IPS DF 6.9 (cell line): ENCODE results near the gene SNX17.
A peak's percentile ranks its signal among the peaks of the same experiment; 100 is the strongest.

Source experiments
- DNase-seq: peaks from one replicate; pipeline ENCODE4 v3.0.0-alpha.2; 2013; ENCODE audit warnings: low read depth, low spot score
- H3K27ac ChIP-seq: one replicate; pipeline ENCODE4 v1.5.1; 2013; ENCODE audit warnings: low read length, control low read depth
- H3K27me3 ChIP-seq: 2 replicates; pipeline ENCODE4 v1.6.1; 2013; ENCODE audit warnings: mild to moderate bottlenecking, low read length; ENCODE audit not compliant: control insufficient read depth, insufficient read depth
- H3K36me3 ChIP-seq: 2 replicates; pipeline ENCODE4 v1.6.1; 2013; ENCODE audit warnings: low read length; ENCODE audit not compliant: control insufficient read depth, insufficient read depth
- H3K4me1 ChIP-seq: 2 replicates; pipeline ENCODE4 v1.6.1; 2013; ENCODE audit warnings: low read length; ENCODE audit not compliant: control insufficient read depth, insufficient read depth
- H3K4me3 ChIP-seq: 2 replicates; pipeline ENCODE4 v1.5.1; 2013; ENCODE audit warnings: mild to moderate bottlenecking, low read length
- H3K9me3 ChIP-seq: 2 replicates; pipeline ENCODE4 v1.6.1; 2013; ENCODE audit warnings: low read length, inconsistent platforms; ENCODE audit not compliant: control insufficient read depth, insufficient read depth
- WGBS: extraction: QIAGEN DNeasy Blood & Tissue Kit; methylation state at CpG from one replicate; pipeline ENCODE4 v1.1.7; 2013; ENCODE audit warnings: mixed read lengths, missing lambda C conversion rate; ENCODE audit not compliant: insufficient read length, insufficient coverage; 5-methylcytosine and 5-hydroxymethylcytosine counted together

SNX17 gene

DNA sequence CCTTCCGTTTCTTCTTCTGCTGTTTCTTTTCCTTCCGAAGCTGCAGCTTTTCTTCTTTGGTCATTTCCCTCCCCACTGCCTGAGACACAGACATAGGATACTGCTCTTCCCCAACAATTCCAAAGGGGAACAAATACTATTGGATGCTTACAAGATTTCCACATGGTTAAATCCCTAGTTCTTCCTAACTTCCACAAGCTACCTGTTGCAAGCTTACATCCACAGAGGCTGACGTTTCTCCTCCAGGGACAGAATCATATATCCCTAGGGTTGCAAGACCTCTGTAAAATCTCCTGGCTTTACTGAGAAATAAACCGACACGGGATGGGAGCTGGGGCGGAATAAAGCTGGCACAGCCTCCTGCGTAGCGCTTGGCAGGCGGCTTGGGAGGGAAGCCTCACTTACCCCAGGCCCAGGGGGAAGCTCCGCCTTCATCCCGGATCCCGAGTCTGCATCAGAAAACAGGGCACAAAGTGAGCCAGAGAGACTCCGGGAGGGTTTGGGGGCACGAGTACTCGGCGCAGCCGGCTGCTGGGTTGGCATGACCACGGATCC, 868 bp upstream of the SNX17 start:
- Histone ChIP-seq H3K36me3 (peaks cover 26% of the 10 kb centered on the region), H3K4me1 (peaks cover 3% of the 10 kb centered on the region), H3K9me3 (no peaks in the 10 kb centered on the region), H3K27me3 (no peaks in the 10 kb centered on the region), H3K4me3 (peak overlapping the region; percentile 95), H3K27ac (no peak overlapping the region)
- no peak for DNase-seq
- WGBS: no CpG with 5 or more reads among the region's 18 CpGs

DNA sequence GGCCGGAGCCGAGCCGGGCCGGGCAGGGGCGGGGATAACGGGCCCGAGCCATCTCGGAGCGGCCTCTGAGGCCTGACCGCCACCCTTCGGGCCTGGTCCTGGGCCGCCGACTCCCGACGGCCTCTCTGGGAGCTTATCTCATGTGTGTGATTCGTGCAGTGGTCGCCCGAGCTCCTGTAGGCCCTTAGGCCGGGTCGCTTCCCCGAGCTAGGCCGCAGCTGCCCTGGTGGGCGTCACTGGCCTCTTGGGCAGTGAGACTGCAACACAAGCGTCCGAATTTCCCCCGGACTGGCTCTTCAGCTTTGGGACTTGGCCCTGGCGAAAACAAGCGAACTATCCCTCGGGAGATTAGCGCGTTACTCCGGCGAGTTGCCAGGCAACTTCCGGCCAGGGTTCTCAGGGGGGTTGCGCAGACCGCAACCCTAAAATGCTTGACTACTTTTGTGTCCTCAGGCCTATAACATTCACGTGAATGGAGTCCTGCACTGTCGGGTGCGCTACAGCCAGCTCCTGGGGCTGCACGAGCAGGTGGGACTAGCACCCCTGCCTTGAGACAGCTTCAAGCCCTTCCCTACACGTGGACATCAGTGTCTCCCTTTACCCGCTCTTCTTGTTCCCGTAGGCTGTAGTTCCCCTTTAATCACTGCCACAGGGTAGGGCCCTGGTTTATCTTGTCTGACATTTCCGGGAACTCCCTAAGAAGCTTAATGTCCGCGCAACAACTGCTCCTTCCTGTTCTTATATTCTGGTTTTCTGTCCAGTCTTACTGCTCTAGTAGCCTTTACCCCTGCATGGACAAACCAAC, 602 bp downstream of the SNX17 start:
- WGBS: no CpG with 5 or more reads among the region's 46 CpGs
- no peak overlapping the region for H3K27ac ChIP-seq
- H3K27me3 ChIP-seq: no peaks in the 10 kb centered on the region
- H3K36me3 ChIP-seq: peaks cover 32% of the 10 kb centered on the region
- no peaks in the 10 kb centered on the region for H3K9me3 ChIP-seq
- DNase-seq: no peak
- peak overlapping the region; percentile 95 for H3K4me3 ChIP-seq
- peaks cover 3% of the 10 kb centered on the region for H3K4me1 ChIP-seq

DNA sequence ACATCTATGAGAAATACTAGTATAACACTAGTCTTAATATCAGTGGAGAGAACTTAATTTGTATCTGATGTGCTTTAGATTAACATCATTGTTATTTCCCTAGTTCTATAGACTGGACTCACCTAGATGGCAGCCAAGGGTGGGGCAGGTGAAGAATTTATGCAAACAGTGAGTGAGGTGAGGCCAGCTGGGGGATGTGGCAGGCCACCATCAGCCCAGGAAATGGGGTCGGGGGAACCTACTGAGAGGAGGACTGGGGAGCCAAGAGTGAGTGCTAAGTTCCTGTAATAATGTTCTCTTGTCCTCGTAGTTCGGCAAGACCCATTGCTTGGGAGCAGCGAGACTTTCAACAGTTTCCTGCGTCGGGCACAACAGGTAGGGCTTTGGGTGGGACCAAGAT, 2.5 kb downstream of the SNX17 start:
- no peaks in the 10 kb centered on the region for H3K27me3 ChIP-seq
- DNase-seq: no peak
- H3K4me1 ChIP-seq: peaks cover 3% of the 10 kb centered on the region
- peaks cover 36% of the 10 kb centered on the region for H3K36me3 ChIP-seq
- no peak overlapping the region for H3K4me3 ChIP-seq
- no CpG with 5 or more reads among the region's 6 CpGs for WGBS
- H3K9me3 ChIP-seq: no peaks in the 10 kb centered on the region
- H3K27ac ChIP-seq: no peak overlapping the region

DNA sequence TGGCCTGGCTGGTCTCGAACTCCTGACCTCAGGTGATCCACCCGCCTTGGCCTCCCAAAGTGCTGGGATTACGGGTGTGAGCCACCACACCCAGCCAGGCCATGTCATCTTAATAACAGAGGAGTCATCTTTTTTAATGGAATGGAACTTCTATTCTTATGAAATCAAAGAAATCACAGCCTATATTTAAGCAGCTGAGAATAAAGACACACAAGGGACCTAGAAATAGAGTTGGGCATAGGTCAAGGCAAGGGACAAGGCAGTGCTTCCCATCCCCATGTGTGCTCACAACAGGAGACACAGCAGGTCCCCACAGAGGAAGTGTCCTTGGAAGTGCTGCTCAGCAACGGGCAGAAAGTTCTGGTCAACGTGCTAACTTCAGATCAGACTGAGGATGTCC, 3.2 kb downstream of the SNX17 start:
- Histone ChIP-seq H3K36me3 (peaks cover 40% of the 10 kb centered on the region), H3K9me3 (no peaks in the 10 kb centered on the region), H3K27me3 (no peaks in the 10 kb centered on the region), H3K27ac (no peak overlapping the region), H3K4me3 (no peak overlapping the region), H3K4me1 (peaks cover 3% of the 10 kb centered on the region)
- no peak for DNase-seq
- no CpG with 5 or more reads among the region's 5 CpGs for WGBS

DNA sequence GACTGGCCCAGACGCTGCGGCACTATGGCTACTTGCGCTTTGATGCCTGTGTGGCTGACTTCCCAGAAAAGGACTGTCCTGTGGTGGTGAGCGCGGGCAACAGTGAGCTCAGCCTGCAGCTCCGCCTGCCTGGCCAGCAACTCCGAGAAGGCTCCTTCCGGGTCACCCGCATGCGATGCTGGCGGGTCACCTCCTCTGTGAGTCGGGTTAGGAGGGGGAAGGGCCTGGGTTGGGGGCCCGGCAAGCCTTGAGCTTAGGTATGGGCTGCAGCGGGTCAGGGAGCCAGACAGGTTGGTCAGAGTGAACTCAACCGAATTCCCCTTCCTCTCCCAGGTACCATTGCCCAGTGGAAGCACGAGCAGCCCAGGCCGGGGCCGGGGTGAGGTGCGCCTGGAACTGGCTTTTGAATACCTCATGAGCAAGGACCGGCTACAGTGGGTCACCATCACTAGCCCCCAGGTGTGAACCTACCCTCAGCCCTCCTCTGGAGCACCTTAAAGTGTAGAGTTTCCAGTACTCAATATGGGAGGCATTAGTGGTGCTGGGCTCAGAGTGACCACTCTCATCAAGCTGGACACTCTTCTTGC, 5.2 kb downstream of the SNX17 start:
- Histone ChIP-seq H3K4me3 (no peak overlapping the region), H3K27ac (no peak overlapping the region), H3K27me3 (no peaks in the 10 kb centered on the region), H3K36me3 (peaks cover 42% of the 10 kb centered on the region), H3K4me1 (peaks cover 1% of the 10 kb centered on the region; the same call in 1 of the 2 replicates), H3K9me3 (no peaks in the 10 kb centered on the region)
- WGBS: no CpG with 5 or more reads among the region's 20 CpGs
- DNase-seq: no peak

DNA sequence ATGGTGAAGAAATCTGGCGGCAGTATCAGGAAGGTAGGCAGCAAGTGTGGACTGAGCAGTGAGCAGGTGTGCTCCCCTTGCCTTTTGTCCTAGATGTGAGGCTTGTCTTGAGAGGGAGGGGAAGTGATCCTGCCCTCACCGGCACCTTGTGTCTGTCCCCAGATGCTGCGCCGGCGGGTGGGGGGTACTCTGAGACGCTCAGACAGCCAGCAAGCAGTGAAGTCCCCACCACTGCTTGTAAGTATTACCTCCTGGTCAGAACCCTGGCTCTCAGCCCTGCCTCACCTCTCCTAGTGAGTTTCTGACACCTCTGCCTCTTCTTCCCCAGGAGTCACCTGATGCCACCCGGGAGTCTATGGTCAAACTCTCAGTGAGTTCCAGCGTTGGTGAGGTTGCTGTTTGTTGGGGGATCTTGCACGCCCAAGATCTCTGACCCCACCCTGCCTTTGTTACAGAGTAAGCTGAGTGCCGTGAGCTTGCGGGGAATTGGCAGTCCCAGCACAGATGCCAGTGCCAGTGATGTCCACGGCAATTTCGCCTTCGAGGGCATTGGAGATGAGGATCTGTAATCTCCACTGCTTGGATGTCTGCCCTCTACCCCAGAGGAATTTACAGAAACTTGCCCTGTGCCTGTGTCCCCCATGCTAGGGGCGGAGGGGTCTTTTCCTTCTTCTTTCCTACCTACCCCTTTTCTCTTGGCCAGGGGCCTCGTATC, 5.9 kb downstream of the SNX17 start:
- Histone ChIP-seq H3K4me3 (no peak overlapping the region), H3K27ac (no peak overlapping the region), H3K4me1 (no peaks in the 10 kb centered on the region; the same call in 1 of the 2 replicates), H3K9me3 (no peaks in the 10 kb centered on the region), H3K27me3 (no peaks in the 10 kb centered on the region), H3K36me3 (peaks cover 42% of the 10 kb centered on the region)
- no peak for DNase-seq
- WGBS: no CpG with 5 or more reads among the region's 16 CpGs

DNA sequence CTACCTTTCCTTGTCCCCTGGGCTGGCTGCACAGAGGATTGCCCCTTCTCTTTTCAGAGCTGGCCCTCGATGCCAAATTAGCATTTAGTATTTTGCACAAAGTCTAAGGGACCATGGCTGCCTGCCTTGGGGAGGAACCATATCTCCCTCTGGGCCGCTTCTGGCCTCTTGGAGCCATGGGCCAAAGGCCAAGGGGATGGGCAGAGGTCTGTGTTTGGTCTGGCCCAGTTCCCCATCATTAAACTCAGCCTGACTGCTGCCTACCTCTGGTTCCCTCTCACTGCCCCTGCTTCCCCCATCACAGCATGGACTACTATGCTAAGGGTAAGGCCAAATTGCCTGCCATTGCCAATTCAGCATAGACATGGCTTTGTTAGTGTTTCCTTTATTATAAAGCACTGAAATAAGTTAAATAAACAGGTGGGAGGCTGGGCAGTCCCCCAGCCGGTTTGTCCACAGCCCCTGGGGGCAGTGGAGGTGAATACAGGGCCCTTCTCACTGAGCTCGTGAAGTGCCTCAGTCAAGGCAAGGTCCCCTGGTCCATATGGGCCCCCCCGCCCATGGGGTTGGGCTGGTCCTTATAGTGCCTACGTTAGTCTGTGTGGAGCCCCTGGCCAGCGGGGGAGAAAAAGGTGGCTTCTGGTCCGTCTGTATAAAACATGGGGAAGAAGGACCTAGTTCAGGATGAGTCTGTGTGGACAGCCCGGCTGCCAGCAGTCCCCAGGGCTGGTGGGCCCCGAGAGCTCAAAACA, 6.6 kb downstream of the SNX17 start:
- Histone ChIP-seq H3K27me3 (no peaks in the 10 kb centered on the region), H3K36me3 (peaks cover 46% of the 10 kb centered on the region), H3K4me3 (no peak overlapping the region), H3K4me1 (no peaks in the 10 kb centered on the region), H3K27ac (no peak overlapping the region), H3K9me3 (no peaks in the 10 kb centered on the region)
- DNase-seq: no peak
- no CpG with 5 or more reads among the region's 10 CpGs for WGBS

DNA sequence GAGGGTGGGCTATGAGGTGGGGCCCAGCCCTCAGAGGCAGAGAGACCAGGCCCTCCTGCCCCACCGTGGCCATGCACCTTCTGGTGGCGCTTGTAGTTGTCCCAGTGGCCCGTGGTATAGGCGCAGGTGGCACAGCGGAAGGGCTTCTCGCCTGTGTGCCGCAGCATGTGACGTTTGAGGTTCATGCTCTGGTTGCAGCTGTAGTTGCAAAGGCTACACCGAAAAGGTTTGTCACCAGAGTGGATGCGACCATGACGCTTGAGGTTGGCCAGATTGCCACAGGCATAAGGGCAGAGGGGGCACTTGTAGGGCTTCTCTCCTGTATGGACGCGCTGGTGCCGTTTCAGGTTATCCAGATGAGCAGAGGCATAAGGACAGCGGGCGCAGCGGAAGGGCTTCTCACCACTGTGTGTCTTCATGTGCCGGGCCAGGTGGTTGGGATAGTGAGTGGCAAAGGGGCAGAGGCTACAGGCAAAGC, 7.2 kb downstream of the SNX17 start:
- DNase-seq: no peak
- no CpG with 5 or more reads among the region's 18 CpGs for WGBS
- Histone ChIP-seq H3K36me3 (peaks cover 49% of the 10 kb centered on the region), H3K27ac (no peak overlapping the region), H3K4me1 (no peaks in the 10 kb centered on the region), H3K9me3 (no peaks in the 10 kb centered on the region), H3K4me3 (no peak overlapping the region), H3K27me3 (no peaks in the 10 kb centered on the region)

DNA sequence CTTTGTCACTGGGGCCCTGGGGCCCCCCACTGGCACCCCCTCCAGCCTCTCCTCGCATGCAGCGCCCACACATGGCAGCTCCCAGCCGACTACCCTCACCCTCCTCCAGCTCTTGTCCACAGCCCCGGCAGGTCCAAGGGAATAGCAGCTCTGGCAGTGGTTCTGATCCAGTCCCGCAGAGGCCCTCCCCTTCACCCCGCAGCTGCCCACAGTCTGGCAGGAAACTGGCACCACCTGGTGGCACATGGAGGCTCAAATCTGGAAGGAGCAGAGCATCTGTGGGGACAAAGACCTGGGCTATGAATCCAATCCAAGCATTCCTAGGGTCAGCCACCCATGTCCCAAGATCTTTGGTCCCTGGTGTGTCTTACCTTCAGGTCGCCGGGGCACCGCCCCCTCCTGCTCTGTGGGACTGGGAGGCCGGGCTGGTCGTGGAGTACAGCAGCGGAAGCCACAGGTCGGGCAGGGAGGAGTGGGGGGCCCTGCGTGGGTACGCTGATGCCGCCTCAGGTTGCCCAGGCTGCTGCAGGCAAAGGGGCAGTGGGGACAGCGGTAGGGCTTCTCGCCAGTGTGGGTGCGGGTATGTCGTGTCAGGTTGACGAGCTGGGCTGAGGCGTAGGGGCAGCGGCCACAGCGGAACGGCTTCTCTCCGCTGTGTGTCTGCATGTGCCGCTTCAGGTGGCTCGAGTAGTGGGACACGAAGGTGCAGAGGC, 7.8 kb downstream of the SNX17 start:
- Histone ChIP-seq H3K27ac (no peak overlapping the region), H3K27me3 (no peaks in the 10 kb centered on the region), H3K9me3 (no peaks in the 10 kb centered on the region), H3K4me3 (no peak overlapping the region), H3K36me3 (peaks cover 49% of the 10 kb centered on the region), H3K4me1 (no peaks in the 10 kb centered on the region)
- WGBS: no CpG with 5 or more reads among the region's 29 CpGs
- DNase-seq: no peak
